Peyer's patch (tissue), 4 donors: ENCODE results near the gene CEL. TPM values are rescaled to one million over a fixed set of nuclear protein-coding genes. Genes with fewer than 3 reads are reported as not detected.
A peak's percentile ranks its signal among the peaks of the same experiment; 100 is the strongest.

Experiments used
- DNase-seq, 3 donors: peaks; one replicate each; pipeline ENCODE4 v3.0.0-alpha.2; 2017 to 2019
- H3K27ac ChIP-seq, 4 donors: fragments of 200-600 bp; sonication (generic); one replicate each; pipeline ENCODE4 v1.5.1; 2016 to 2019
- H3K27me3 ChIP-seq, 2 donors: fragments of 200-600 bp; sonication (generic); one replicate each; pipeline ENCODE4 v1.5.1; 2019
- H3K36me3 ChIP-seq, 3 donors: fragments of 200-600 bp; sonication (generic); one replicate each; pipeline ENCODE4 v1.5.1; 2016 to 2019
- H3K4me1 ChIP-seq, 4 donors: fragments of 200-600 bp; sonication (generic); one replicate each; pipeline ENCODE4 v1.5.1; 2016 to 2019
- H3K4me3 ChIP-seq, 4 donors: fragments of 200-600 bp; sonication (generic); 1 replicate in 3 of 4; 2 replicates in 1 of 4; pipeline ENCODE4 v1.5.1; 2016 to 2019; ENCODE audit warnings: mild to moderate bottlenecking in 1 of 4
- H3K9me3 ChIP-seq, 4 donors: fragments of 200-600 bp; sonication (generic); one replicate each; pipeline ENCODE4 v1.5.1; 2016 to 2019; ENCODE audit warnings: mild to moderate bottlenecking in 1 of 4
- CTCF ChIP-seq, 6 experiments: fragments of 450-650 bp in 4 of 6; fragments of 200-600 bp in 2 of 6; sonication (generic) in 1 of 6; IDR thresholded peaks; one replicate each; pipeline ENCODE4 v1.5.1; 2017 to 2019; ENCODE audit warnings: antibody characterized with exemption in 6 of 6, mild to moderate bottlenecking in 3 of 6, moderate library complexity in 1 of 6
- POLR2A ChIP-seq, 2 donors: fragments of 450-650 bp; IDR thresholded peaks; one replicate each; pipeline ENCODE4 v1.5.1; 2017; ENCODE audit warnings: antibody characterized with exemption in 2 of 2, mild to moderate bottlenecking in 2 of 2, moderate library complexity in 2 of 2
- total RNA-seq, 4 donors: library from RNA; depleted of rRNA; stranded (reverse); fragments of >200 nt; gene quantifications; one replicate each; pipeline ENCODE4 v1.1.0, GENCODE V29; 2016

The CEL gene
- total RNA-seq, 4 donors from 2014 or later = 1.6 to 9.1 (median 5.8) TPM

GRCh38 chr9:133112663-133113026, 50.9 kb downstream of the CEL start:
- H3K27me3 ChIP-seq = no peaks in the 10 kb centered on the region
- peaks cover 16 to 56% (median 51%) of the 10 kb centered on the region in 4 donors for H3K4me1 ChIP-seq
- no peaks in the 10 kb centered on the region for H3K9me3 ChIP-seq
- peaks cover 0 to 45% (median 0%) of the 10 kb centered on the region in 3 donors for H3K36me3 ChIP-seq
- DNase-seq = peak; percentile 47 to 84 (median 77)
- peak overlapping the region; percentile 52 to 92 (median 65) for H3K27ac ChIP-seq
- H3K4me3 ChIP-seq = no peak overlapping the region
- TF ChIP-seq CTCF (IDR thresholded peaks at IDR 0.05) (no peak), POLR2A (IDR thresholded peaks at IDR 0.05) (no peak)

- Histone ChIP-seq H3K4me3 (no peak overlapping the region), H3K27me3 (no peaks in the 10 kb centered on the region), H3K4me1 (peaks cover 16 to 63% (median 54%) of the 10 kb centered on the region in 4 donors), H3K27ac (peak overlapping the region; percentile 52 to 92 (median 65)), H3K9me3 (no peaks in the 10 kb centered on the region), H3K36me3 (peaks cover 0 to 38% (median 0%) of the 10 kb centered on the region in 3 donors)
- TF ChIP-seq POLR2A (IDR thresholded peaks at IDR 0.05) (no peak), CTCF (IDR thresholded peaks at IDR 0.05) (no peak)
- DNase-seq = peak in 2 of 3 donors; percentile 79 to 82
Measured at GRCh38 chr9:133113163-133113948, 51.6 kb downstream of the CEL start.

GRCh38 chr9:133113949-133114885, 52.4 kb downstream of the CEL start:
- TF ChIP-seq CTCF (IDR thresholded peaks at IDR 0.05) = no peak
- Histone ChIP-seq H3K36me3 (peaks cover 0 to 29% (median 0%) of the 10 kb centered on the region in 3 donors), H3K27me3 (no peaks in the 10 kb centered on the region), H3K4me1 (peaks cover 16 to 71% (median 57%) of the 10 kb centered on the region in 4 donors), H3K27ac (peak overlapping the region; percentile 52 to 92 (median 65)), H3K4me3 (no peak overlapping the region), H3K9me3 (no peaks in the 10 kb centered on the region)
- DNase-seq = peak in 1 of 3 donors; percentile 69

GRCh38 chr9:133114886-133115603, 53.3 kb downstream of the CEL start:
- no peak overlapping the region for H3K4me3 ChIP-seq
- H3K4me1 ChIP-seq = peaks cover 16 to 80% (median 64%) of the 10 kb centered on the region in 4 donors
- peak overlapping the region; percentile 11 to 92 (median 65) for H3K27ac ChIP-seq
- DNase-seq = peak in 2 of 3 donors; percentile 48 to 52
- TF ChIP-seq CTCF (IDR thresholded peaks at IDR 0.05) (no peak), POLR2A (IDR thresholded peaks at IDR 0.05) (no peak)
- H3K36me3 ChIP-seq = peaks cover 0 to 21% (median 0%) of the 10 kb centered on the region in 3 donors
- no peaks in the 10 kb centered on the region for H3K9me3 ChIP-seq
- no peaks in the 10 kb centered on the region for H3K27me3 ChIP-seq
